Measurements from ENCODE around the gene TTLL7.

Gene TTLL7, protein sequence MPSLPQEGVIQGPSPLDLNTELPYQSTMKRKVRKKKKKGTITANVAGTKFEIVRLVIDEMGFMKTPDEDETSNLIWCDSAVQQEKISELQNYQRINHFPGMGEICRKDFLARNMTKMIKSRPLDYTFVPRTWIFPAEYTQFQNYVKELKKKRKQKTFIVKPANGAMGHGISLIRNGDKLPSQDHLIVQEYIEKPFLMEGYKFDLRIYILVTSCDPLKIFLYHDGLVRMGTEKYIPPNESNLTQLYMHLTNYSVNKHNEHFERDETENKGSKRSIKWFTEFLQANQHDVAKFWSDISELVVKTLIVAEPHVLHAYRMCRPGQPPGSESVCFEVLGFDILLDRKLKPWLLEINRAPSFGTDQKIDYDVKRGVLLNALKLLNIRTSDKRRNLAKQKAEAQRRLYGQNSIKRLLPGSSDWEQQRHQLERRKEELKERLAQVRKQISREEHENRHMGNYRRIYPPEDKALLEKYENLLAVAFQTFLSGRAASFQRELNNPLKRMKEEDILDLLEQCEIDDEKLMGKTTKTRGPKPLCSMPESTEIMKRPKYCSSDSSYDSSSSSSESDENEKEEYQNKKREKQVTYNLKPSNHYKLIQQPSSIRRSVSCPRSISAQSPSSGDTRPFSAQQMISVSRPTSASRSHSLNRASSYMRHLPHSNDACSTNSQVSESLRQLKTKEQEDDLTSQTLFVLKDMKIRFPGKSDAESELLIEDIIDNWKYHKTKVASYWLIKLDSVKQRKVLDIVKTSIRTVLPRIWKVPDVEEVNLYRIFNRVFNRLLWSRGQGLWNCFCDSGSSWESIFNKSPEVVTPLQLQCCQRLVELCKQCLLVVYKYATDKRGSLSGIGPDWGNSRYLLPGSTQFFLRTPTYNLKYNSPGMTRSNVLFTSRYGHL

DNA sequence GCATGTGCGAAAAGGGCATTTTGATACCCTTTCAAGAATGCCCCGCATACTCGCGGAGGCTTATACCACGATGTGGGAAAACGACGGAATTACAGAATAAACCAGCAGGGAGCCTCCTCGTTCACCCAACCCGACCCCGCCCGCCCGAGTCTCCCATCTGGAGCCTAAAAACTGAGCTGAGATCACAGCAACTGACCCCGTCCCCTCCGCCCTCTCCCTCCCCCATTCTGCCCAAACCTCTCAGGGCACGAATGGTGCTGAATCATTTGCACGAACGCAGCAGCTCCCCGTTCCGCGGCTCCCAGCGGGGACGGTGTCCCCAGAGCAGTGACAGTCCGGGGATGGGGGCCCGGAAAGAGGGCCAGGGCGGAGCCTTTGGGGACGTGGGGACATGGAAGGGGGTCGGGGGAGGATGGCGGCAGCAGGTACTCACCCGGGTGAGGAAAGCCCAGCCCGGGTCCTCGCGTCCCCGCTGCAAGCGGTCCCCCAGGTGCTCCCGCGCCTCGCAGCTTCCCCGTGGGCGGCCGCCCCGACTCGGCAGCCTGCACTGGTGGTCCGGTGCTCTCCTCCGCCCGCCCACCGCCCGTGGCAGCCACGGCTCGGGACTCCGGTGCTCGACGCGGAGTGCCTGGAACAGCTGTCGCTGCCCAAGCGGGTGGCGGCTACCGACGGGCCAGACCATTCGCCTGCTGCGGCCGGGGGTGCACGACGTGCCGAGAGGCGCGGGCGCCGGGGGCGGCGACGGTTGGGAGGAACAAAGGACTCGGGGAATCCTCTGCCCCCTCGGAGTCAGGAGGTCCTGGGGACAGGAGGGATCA lies at the start of gene TTLL7:
Gene TTLL7 (minus strand): TSS at position 635 of the 818 bp plus-strand sequence. CDS start 46,921 bp downstream, outside the sequence.
- DNase-seq (ENCODE audit: extremely low read depth, low read depth): no peak
- TF ChIP-seq, protein P1, sequence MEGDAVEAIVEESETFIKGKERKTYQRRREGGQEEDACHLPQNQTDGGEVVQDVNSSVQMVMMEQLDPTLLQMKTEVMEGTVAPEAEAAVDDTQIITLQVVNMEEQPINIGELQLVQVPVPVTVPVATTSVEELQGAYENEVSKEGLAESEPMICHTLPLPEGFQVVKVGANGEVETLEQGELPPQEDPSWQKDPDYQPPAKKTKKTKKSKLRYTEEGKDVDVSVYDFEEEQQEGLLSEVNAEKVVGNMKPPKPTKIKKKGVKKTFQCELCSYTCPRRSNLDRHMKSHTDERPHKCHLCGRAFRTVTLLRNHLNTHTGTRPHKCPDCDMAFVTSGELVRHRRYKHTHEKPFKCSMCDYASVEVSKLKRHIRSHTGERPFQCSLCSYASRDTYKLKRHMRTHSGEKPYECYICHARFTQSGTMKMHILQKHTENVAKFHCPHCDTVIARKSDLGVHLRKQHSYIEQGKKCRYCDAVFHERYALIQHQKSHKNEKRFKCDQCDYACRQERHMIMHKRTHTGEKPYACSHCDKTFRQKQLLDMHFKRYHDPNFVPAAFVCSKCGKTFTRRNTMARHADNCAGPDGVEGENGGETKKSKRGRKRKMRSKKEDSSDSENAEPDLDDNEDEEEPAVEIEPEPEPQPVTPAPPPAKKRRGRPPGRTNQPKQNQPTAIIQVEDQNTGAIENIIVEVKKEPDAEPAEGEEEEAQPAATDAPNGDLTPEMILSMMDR (IDR thresholded peaks at IDR 0.05; ENCODE audit: low read depth, low read length): no peak; the same call in 1 of the 2 replicates

DNA sequence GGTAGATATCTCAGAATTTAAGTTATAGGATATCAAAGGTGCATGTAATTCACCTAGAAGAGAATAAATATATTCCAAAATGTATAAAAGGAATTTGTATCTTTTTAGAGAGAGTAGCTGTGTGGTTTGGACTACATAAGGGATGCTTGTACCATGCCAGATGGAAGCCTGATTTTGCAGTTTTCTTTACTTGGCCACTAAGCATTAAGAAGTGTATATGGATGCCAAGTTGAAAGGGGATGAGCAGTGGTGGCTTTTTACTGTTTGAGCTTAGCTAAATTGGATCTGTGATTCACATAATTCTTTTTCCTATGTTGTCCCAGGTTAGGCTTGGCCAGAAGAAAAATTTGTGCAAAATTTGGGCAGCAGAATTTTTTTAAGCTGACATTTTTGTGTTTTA lies 43.5 kb upstream of the TTLL7 start:
- DNase-seq (ENCODE audit: extremely low read depth, low read depth): no peak
- TF ChIP-seq, protein P1 (IDR thresholded peaks at IDR 0.05; ENCODE audit: low read depth, low read length): no peak

DNA sequence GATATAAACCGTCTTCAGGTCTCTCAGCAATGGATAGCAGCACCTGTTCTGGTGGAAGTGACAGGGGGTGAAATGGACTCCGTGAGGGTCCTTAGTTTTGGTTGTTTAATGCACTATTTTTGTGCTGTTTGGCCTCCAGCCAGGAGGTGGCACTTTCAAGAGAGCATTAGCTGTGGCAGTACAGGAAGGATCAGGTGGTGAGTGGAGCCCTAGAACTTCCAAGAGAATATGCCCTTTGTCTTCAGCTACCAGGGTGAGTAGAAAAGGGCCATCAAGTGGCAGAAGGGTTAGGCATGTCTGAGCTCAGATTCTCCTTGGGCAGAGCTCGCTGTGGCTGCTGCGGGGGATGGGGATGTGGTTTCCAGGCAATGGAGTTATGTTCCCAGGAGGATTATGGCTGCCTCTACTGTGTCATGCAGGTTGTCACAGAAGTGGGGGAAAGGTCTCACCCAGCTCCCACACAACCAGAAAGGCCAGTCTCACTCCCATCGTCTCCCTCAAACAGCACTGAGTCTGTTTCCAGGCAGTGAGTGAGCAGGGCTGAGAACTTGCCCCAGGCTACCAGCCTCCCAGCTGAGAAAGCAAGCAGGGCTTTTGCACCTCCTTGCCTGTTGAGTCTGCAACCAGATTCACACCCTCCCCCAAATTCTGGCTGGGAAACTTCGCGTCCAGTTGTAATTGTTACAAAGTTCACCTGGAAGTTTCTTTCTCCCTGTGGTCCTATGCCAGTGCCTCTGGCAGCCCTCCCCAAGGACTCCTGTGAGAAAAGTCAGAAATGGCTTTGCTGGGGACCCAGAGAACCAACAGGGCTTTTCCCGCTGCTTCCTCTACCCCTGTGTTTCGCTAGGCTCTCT lies 39.1 kb upstream of the TTLL7 start:
- TF ChIP-seq, protein P1 (IDR thresholded peaks at IDR 0.05; ENCODE audit: low read depth, low read length): no peak
- DNase-seq (ENCODE audit: extremely low read depth, low read depth): no peak

DNA sequence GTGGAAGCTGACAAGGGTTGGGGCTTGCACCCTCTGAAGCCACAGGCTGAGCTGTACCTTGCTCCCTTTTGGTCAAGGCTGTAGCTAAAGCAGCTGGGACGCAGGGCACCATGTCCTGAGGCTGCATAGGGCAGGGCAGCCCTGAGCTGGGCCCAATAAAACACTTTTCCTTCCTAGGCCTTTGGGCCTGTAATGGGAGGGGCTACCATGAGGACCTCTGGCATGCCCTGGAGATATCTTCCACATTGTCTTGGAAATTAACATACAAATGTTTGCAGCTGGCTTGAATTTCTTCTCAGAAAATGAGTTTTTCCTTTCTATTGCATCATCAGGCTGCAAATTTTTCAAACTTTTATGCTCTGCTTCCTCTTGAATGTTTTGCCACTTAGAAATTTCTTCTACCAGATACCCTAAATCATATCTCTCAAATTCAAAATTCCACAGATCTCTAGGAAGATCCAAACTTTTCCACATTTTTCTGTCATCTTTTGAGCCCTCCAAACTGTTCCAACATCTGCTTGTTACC lies 32.9 kb upstream of the TTLL7 start:
- TF ChIP-seq, protein P1 (IDR thresholded peaks at IDR 0.05; ENCODE audit: low read depth, low read length): no peak
- DNase-seq (ENCODE audit: extremely low read depth, low read depth): no peak

DNA sequence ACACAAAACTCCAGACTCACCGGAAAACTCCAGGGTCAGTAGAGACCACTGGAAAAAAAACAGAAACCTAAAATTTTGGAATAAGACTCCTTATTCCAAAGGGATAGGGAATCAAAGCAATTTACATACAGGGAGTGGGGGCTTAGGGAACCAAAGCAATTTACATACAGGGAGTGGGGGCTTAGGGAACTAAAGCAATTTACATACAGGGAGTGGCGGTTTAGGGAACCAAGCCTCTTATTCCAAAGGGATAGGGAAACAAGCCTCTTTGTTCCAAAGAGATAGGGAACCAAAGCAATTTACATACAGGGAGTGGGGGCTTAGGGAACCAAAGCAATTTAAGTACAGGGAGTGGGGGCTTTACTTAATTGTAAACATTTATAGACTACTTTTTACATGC lies 28.4 kb upstream of the TTLL7 start:
- no peak for DNase-seq (ENCODE audit: extremely low read depth, low read depth)
- TF ChIP-seq, protein P1 (IDR thresholded peaks at IDR 0.05; ENCODE audit: low read depth, low read length): no peak

DNA sequence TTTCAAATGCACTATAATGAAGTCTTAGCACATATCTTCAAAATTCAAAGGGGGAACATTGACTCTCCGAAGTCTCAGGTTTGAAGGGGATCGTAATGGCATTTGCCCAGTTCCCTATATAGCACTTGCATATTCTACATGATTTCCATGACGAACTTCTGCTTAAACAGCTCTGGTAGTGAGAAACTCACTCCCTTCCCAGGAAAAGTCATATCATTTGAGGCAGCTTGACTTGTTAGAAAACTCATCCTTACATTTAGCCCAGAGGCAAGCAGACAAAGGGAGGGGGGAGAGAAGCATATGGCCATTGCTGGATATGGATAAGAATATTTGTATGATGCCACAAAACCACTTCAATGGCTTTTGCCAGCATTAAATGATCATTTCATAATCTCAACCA lies 27.0 kb upstream of the TTLL7 start:
- DNase-seq (ENCODE audit: extremely low read depth, low read depth): no peak
- TF ChIP-seq, protein P1 (IDR thresholded peaks at IDR 0.05; ENCODE audit: low read depth, low read length): no peak

Data from AG09319 (cell line).